NCI-H748 treated with DMSO at 0.1 percent for 48 hours (cell line): Measurements from ENCODE around the gene PKD2.
"Not testable (repeated sequence)": the region's sequence is repeated elsewhere in the genome, so short reads cannot be mapped to it uniquely, and the experiment has no call there.

ENCODE experiments used
- DNase-seq: peaks from one replicate; lab custom pipeline; 2025; lab: John Stamatoyannopoulos, UW

Gene PKD2

DNA sequence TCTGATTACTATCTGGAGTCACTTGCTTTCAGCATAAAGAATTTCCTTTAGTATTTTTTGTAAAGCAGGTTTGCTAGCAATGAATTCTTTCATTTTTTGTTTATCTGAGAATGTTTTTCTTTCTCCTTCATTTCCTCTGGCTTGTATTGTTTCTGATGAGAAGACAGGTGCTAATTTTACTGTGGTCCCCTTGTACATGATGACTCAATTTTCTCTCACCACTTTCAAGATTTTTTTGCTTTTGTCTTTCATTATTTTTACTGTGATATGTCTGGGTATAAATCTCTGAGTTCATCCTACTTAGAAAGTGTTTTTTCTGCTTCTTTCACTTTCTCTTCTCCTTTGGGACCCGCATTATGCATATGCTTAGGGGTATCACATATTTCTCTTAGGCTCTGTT lies 62.6 kb downstream of the PKD2 start:
- DNase-seq: no peak

- DNase-seq: no peak
These were observed 67.9 kb downstream of the PKD2 start for GRCh38 chr4:88075336-88075735.

- DNase-seq: no peak
These were observed 70.6 kb downstream of the PKD2 start for GRCh38 chr4:88077911-88078524.

- no peak for DNase-seq
These were observed 71.1 kb downstream of the PKD2 start for GRCh38 chr4:88078579-88078978.

DNA sequence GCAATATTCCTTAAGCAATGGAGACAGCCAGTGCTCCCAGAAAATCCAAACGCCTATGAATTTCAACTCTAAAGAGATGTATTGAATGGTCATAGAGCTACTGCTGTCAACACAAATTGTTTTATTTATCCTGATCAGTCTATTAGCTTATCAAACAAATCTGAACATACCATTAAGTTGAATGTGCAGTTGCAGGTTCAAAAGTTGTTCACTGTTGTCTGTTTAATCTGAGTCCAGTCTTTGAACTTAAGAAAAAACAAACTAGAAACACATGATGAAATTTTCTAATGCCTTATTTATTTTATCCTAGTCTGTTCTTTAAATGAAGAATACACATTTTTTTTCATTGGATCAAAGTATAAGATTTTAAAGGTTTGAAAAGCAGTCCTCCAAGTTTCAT lies 73.2 kb downstream of the PKD2 start:
- DNase-seq: no peak

- DNase-seq: no peak
These were observed 79.6 kb downstream of the PKD2 start for GRCh38 chr4:88087004-88087403.

GRCh38 chr4:88090898-88091297 lies 83.5 kb downstream of the PKD2 start:
- DNase-seq: no peak

- DNase-seq: no peak
These were observed 83.9 kb downstream of the PKD2 start for GRCh38 chr4:88091378-88091777.

GRCh38 chr4:88093874-88094273 lies 86.4 kb downstream of the PKD2 start:
- DNase-seq: no peak

- no peak for DNase-seq
These were observed 89.9 kb downstream of the PKD2 start for GRCh38 chr4:88097301-88097700.

DNA sequence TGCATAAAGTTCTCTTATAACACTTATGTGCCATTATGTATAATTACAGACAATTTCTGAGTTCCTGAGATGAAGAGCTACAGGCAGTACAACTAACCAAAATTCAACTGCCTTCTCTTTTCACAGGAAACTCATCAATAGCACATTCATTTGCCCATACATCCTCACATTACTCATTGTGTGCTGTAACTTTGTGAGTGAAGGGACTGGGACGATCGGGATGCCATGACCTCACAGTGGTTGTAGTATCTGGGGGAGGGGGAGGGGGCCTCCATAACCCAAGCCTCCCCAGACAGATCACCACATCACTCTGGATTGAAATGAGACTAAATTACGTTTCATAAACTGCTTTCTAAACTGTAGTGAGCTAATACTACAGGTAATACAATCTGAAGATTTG lies 90.3 kb downstream of the PKD2 start:
- no peak for DNase-seq

DNA sequence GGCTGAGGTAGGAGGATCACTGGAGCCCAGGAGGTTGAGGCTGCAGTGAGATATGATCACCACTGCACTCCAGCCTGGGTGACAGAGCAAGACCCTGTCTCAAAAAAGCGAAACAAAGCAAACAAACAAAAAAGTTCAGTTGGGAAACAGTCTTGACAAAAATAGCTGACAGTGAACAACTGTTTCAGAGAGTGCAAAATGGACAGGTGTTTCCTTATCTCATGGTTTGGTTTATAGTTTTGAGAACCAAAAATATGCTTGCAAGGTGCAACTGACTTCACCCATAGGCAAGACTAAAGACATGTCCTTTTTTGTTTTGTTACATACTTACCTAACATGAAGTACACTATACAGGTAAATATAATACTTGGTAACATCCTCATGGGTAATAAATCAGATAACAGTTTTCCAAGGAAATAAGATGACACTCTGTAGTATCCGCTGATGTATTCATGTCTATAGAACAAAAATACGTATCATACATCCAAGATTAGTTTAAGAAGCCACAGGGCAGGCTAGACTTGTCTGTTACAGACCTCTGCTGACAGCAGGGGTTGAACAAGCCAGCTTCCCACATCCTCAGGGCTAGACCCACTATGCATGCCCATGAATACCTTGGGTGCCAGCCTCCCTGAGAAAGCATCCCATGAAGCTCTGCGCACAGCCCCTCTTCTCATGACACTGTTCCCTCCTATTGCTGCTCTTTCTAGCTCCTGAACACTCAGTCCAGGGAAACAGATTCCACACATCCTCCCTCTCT lies 91.7 kb downstream of the PKD2 start:
- no peak for DNase-seq

- DNase-seq: no peak
These were observed 93.7 kb downstream of the PKD2 start for GRCh38 chr4:88101165-88101564.

DNA sequence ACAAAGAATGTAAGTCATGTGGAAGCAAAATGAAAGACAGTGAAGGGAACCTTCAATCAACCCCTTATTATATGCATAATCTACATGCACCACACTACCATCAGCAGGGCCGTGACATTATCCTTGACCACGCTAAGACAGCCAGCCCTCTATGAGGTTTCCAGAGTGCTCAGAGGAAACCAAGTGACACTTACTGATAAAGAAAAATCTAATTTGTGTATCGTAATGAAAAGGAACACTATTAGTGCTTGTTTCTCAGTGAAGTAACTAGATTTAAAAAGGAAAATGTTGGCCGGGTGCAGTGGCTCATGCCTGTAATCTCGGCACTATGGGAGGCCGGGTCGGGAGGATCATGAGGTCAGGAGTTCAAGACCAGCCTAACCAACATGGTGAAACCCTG lies 94.6 kb downstream of the PKD2 start:
- no peak for DNase-seq

DNA sequence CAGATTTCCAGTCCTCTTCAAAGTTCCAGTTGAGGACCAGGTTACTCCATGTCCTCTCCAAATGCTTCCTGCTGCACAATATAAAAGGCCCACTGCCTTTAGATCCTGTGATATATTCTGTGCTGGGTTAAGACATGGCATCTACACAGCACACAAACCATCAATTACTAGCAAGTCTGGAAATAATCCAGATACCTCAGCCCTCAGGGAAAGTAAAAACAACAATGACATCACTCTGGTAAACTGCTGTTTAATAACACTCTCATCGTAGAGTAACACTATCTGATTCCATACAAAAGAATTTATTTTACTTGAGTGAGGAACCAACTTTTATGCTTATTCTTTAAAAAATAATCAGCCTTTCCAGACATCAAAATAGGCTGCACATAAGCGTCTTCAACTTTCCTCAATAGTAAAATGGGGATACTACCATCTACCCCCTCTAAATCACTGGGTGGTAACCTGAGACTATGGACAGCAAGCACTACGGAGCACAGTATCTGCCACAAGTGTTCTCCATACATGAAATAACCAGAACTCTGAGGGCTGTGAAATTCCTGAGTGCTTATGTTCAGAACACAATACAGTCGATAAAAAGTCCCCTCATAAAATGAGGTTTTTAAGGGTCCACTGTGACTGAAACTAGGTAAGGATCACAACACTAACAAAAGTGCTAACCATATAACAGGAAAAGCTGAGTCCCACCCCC lies 97.6 kb downstream of the PKD2 start:
- no peak for DNase-seq

GRCh38 chr4:88106205-88106604 lies 98.8 kb downstream of the PKD2 start:
- no peak for DNase-seq

- DNase-seq: no peak
These were observed 100.1 kb downstream of the PKD2 start for GRCh38 chr4:88107406-88108107.

GRCh38 chr4:88108108-88108465 lies 100.7 kb downstream of the PKD2 start:
- not testable (repeated sequence) for DNase-seq

GRCh38 chr4:88108747-88109122 lies 101.3 kb downstream of the PKD2 start:
- DNase-seq: no peak

DNA sequence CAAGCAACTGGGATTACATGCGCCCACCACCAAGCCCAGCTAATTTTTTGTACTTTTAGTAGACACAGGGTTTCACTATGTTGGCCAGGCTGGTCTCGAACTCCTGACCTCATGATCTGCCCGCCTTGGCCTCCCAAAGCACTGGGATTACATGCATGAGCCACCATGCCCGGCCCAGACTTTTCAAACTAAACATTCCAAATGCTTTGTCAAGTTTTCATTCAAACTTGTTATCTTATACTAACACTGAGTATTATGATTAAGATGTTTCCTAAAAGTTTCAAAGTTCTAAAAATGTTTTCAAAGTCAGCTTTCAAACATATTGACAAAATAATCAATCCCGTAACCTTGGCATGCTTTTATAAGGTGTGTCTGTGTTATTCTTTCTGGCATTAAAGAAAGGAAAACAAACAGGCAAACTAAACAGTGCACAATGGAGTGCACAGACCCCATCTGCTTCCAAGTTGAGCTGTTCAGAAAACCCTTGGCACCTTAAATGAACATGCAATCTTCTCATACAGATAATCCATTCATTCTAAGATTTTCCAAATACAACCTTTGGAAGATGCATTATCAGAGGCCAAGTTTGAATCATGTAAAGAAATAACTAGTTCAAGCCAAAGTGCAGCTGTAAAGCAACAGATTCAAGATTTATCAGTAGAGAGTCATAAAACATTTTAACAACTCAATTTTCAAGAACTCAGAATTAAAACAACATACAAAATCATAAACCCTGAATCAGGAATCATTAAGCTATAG lies 101.9 kb downstream of the PKD2 start:
- no peak for DNase-seq

GRCh38 chr4:88110826-88111225 lies 103.4 kb downstream of the PKD2 start:
- DNase-seq: no peak

DNA sequence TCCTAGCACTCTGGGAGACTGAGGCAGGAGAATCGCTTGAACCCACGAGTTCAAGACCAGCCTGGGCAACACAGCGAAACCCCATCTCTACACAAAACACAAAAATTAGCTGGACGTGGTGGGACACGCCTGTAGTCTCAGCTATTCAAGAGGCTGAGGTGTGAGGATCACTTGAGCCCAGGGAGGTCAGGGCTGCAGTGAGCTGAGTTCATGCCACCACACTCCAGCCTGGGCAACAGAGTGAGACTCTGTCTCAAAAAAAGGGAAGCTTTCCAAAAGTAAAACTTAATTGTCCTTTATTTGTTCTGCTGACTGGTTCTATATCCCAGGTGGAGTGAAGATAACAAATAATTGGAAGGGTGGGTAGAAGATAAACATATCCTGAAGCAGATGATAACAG lies 105.4 kb downstream of the PKD2 start:
- DNase-seq: no peak
